HEK293T (cell line): Measurements from ENCODE around the gene MEGF9.
A peak's percentile ranks its signal among the peaks of the same experiment; 100 is the strongest.

Source experiments
- CTCF ChIA-PET: fragments of 350-600 bp; formaldehyde crosslinking; extraction: SDS; loops from one replicate; lab custom pipeline; 2021; ENCODE audit warnings: antibody characterized with exemption, inconsistent platforms; lab: Yijun Ruan, JAX
- POLR2A ChIA-PET: fragments of 350-600 bp; formaldehyde crosslinking; extraction: SDS; loops from one replicate; lab custom pipeline; 2020; ENCODE audit warnings: antibody characterized with exemption, inconsistent platforms; lab: Yijun Ruan, JAX
- DNase-seq: peaks from one replicate; pipeline ENCODE4 v3.0.0; 2012; ENCODE audit warnings: mixed read lengths; ENCODE audit errors: extremely low spot score
- ARNT ChIP-seq: fragments of 450-650 bp; IDR thresholded peaks from 2 replicates; pipeline ENCODE4 v1.6.1; 2017; ENCODE audit warnings: mild to moderate bottlenecking
- BHLHE40 ChIP-seq: fragments of 450-650 bp; IDR thresholded peaks from 2 replicates; pipeline ENCODE4 v1.6.1; 2016; ENCODE audit warnings: mild to moderate bottlenecking, moderate library complexity, borderline replicate concordance
- CTBP1 ChIP-seq: fragments of 450-650 bp; IDR thresholded peaks from 2 replicates; pipeline ENCODE4 v1.6.1; 2016; ENCODE audit warnings: borderline replicate concordance
- ELF4 ChIP-seq: fragments of 450-650 bp; IDR thresholded peaks from 2 replicates; pipeline ENCODE4 v1.6.1; 2017; ENCODE audit warnings: antibody characterized with exemption
- FOXA1 ChIP-seq: fragments of 450-650 bp; IDR thresholded peaks from 2 replicates; pipeline ENCODE4 v1.6.1; 2016; ENCODE audit warnings: mild to moderate bottlenecking
- FOXK2 ChIP-seq: fragments of 450-650 bp; IDR thresholded peaks from 2 replicates; pipeline ENCODE4 v1.6.1; 2016; ENCODE audit warnings: mild to moderate bottlenecking
- FOXM1 ChIP-seq: fragments of 450-650 bp; IDR thresholded peaks from 2 replicates; pipeline ENCODE4 v1.6.1; 2017; ENCODE audit warnings: mild to moderate bottlenecking, borderline replicate concordance
- HDGF ChIP-seq: fragments of 450-650 bp; IDR thresholded peaks from 2 replicates; pipeline ENCODE4 v1.6.1; 2017; ENCODE audit warnings: antibody characterized with exemption, borderline replicate concordance
- L3MBTL2 ChIP-seq: fragments of 450-650 bp; conservative IDR thresholded peaks from 2 replicates; pipeline ENCODE4 v1.6.1; 2016; ENCODE audit warnings: mild to moderate bottlenecking
- LEF1 ChIP-seq: fragments of 450-650 bp; IDR thresholded peaks from 2 replicates; pipeline ENCODE4 v1.6.1; 2017; ENCODE audit warnings: mild to moderate bottlenecking, borderline replicate concordance
- NFRKB ChIP-seq: fragments of 450-650 bp; IDR thresholded peaks from 2 replicates; pipeline ENCODE4 v1.6.1; 2016; ENCODE audit warnings: mild to moderate bottlenecking, moderate library complexity
- PKNOX1 ChIP-seq: fragments of 450-650 bp; IDR thresholded peaks from 2 replicates; pipeline ENCODE4 v1.6.1; 2016
- SP1 ChIP-seq: fragments of 450-650 bp; IDR thresholded peaks from 2 replicates; pipeline ENCODE4 v1.6.1; 2017
- SUZ12 ChIP-seq: fragments of 450-650 bp; IDR thresholded peaks from 2 replicates; pipeline ENCODE4 v1.6.1; 2016; ENCODE audit warnings: mild to moderate bottlenecking
- TARDBP ChIP-seq: fragments of 450-650 bp; IDR thresholded peaks from 2 replicates; pipeline ENCODE4 v1.6.1; 2016
- ZNF384 ChIP-seq: fragments of 450-650 bp; IDR thresholded peaks from 2 replicates; pipeline ENCODE4 v1.6.1; 2016

MEGF9 gene

GRCh38 chr9:120718316-120718715 lies 4.0 kb upstream of the MEGF9 start:
- ChIA-PET POLR2A (no interaction called here), CTCF (no interaction called here)
- TF ChIP-seq HDGF = no peak
- no peak for TF ChIP-seq TARDBP
- no peak for TF ChIP-seq ZNF384
- TF ChIP-seq SUZ12 = no peak
- no peak for TF ChIP-seq NFRKB
- no peak for TF ChIP-seq PKNOX1
- TF ChIP-seq ARNT = no peak
- DNase-seq = no peak

GRCh38 chr9:120717176-120717575 lies 2.9 kb upstream of the MEGF9 start:
- DNase-seq = no peak
- POLR2A ChIA-PET = no interaction called here
- TF ChIP-seq ZNF384 (no peak), ELF4 (no peak), TARDBP (no peak), CTBP1 (no peak)
- CTCF ChIA-PET = no interaction called here

GRCh38 chr9:120716483-120716882 lies 2.2 kb upstream of the MEGF9 start:
- ChIA-PET CTCF (no interaction called here), POLR2A (interaction anchor here (1.4 kb wide), 1 partner anchor 18 kb away, joined by 5 read pairs; no protein-coding TSS in a partner anchor)
- no peak for DNase-seq

GRCh38 chr9:120715389-120715924 lies 1.2 kb upstream of the MEGF9 start:
- CTCF ChIA-PET = interaction anchor here (0.7 kb wide), 1 partner anchor 15 kb away, joined by 3 read pairs; no protein-coding TSS in a partner anchor
- TF ChIP-seq LEF1 (no peak), FOXM1 (no peak), SP1 (no peak), FOXK2 (no peak), ARNT (no peak), FOXA1 (no peak), ELF4 (no peak), TARDBP (no peak), NFRKB (no peak), HDGF (no peak)
- POLR2A ChIA-PET = interaction anchor here (0.9 to 2.0 kb wide), 5 partner anchors 12 to 38 kb away, joined by 3 to 11 read pairs (median 4); no protein-coding TSS in a partner anchor
- DNase-seq = no peak

More at GRCh38 chr9:120716483-120716882, 2.2 kb upstream of the MEGF9 start:
- TF ChIP-seq ZNF384 = no peak
- no peak for TF ChIP-seq BHLHE40
- TF ChIP-seq LEF1 = no peak
- TF ChIP-seq CTBP1 = no peak

- no peak for DNase-seq
- TF ChIP-seq NFRKB = no peak
- no peak for TF ChIP-seq ZNF384
- no peak for TF ChIP-seq L3MBTL2
- no peak for TF ChIP-seq ELF4
- no peak for TF ChIP-seq ARNT
- no peak for TF ChIP-seq FOXA1
- TF ChIP-seq BHLHE40 = no peak
- TF ChIP-seq FOXK2 = no peak
- TF ChIP-seq HDGF = no peak
- no peak for TF ChIP-seq LEF1
- TF ChIP-seq TARDBP = no peak
- TF ChIP-seq SP1 = no peak
- CTCF ChIA-PET = interaction anchor here (0.7 kb wide), 1 partner anchor 15 kb away, joined by 3 read pairs; no protein-coding TSS in a partner anchor
- POLR2A ChIA-PET = interaction anchor here (0.7 to 2.0 kb wide), 7 partner anchors 12 to 214 kb away, joined by 3 to 11 read pairs (median 4); no protein-coding TSS in a partner anchor
These were observed 647 bp upstream of the MEGF9 start for GRCh38 chr9:120714846-120715388.

- POLR2A ChIA-PET = no interaction called here
- peak; percentile 16 for DNase-seq
- no peak for TF ChIP-seq FOXA1
- TF ChIP-seq L3MBTL2 = peak; percentile 37; the same call in 1 of the 2 replicates
- CTCF ChIA-PET = no interaction called here
These were observed 798 bp downstream of the MEGF9 start for GRCh38 chr9:120713257-120714087.

- ChIA-PET CTCF (interaction anchor here (0.8 to 1.0 kb wide), 2 partner anchors 11 to 125 kb away, joined by 3 to 4 read pairs; no protein-coding TSS in a partner anchor), POLR2A (no interaction called here)
- no peak for DNase-seq
- no peak for TF ChIP-seq FOXM1
These were observed 1.7 kb downstream of the MEGF9 start for GRCh38 chr9:120712539-120713031.
